CMK (cell line): Measurements from ENCODE around the gene CDH13.

ENCODE experiments used
- DNase-seq: peaks from one replicate; pipeline ENCODE4 v3.0.0-alpha.2; 2010; ENCODE audit warnings: low read depth

The CDH13 gene

DNA sequence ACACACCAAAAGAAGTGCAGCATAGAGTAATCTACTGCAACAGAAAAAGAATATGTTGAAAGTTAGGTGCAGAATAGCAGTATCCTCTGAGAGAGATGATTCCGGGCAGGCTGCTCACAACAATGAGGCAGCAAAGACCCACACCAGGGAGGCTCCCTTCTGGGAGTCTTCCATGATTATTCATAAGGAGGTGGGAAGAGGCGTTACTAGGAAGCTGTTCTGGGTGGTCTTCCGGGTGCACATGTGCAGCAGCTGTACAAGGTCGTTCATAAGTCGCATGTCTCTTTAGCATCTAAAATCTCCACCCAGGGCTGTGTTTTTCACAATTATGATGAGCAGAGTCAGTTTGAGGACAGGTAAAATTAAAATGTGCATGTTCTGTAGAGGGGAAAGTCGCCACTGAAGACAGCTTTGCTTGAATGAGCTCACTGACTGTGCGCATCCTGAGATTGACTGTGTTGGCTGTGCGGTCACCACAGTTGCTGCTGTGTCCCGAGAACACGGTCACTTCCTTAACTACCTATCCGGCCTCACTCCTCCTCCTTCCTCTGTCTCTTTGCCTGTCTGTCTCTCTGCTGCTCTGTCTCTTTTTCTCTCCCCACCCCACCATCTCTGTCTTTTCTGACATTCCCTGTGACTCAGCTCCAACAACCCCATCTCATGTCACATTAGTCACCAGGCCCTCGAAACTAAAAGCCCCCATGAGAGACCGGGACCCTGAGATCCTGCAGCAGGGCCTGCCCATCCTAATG lies 1055.5 kb downstream of the CDH13 start:
- DNase-seq = no peak

DNA sequence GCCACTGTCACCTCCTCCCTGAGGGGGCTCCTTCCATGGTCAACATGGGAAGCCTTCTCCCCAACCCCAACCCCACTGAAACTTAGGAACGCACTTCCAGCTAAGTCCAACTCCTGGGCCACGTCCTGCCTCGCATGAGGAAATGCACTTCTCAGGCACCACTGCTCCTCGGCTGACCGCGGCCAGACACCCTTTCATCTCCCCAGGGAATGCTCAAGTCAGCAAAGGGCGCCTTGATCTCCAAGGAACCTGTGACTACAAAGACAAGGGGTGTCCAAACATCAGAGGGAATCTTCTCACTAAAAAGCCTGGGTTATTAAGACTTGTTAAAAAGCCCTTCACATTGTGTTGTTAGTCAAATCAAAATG lies 1056.1 kb downstream of the CDH13 start:
- DNase-seq = no peak

DNA sequence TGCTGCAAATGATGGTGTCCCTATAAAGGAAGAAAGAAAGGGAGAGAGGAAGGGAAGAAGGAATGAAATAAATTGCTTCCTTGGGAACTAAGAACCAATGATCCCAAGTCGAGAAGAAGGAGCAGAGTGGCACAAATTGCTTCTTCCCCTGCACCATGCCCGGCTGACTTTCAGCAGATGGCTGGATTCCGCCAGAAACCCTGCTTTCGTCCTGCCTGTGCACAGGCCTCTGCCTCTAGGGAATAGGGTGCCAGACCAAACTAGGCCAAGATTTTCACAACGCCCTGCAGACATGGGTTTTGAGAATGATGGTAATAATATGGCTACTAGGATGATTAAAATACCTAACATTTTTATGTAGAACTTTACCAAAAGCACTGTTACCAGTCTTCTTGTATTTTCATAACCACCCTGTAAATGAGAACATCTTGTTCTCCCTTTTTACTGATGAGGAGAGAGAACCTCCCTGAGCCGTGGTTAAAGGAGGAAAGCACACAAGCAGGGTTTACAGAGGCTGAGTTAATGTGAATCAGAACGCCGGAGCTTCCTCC lies 1058.9 kb downstream of the CDH13 start:
- no peak for DNase-seq

DNA sequence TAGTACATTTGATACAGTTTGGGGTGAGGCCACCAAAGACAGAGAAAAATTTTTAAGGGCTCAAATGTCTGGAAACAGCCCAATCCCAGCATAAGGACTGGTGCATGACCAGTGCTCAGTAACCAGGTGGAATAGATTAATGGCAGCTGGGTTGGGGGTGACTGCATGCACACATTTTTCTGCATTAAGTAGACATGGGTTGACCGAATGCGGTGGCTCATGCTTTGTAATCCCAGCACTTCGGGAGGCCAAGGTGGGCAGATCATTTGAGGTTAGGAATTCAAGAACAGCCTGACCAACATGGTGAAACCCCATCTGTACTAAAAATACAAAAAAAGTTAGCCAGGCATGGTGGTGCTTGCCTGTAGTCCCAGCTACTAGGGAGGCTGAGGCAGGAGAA lies 1060.0 kb downstream of the CDH13 start:
- no peak for DNase-seq

DNA sequence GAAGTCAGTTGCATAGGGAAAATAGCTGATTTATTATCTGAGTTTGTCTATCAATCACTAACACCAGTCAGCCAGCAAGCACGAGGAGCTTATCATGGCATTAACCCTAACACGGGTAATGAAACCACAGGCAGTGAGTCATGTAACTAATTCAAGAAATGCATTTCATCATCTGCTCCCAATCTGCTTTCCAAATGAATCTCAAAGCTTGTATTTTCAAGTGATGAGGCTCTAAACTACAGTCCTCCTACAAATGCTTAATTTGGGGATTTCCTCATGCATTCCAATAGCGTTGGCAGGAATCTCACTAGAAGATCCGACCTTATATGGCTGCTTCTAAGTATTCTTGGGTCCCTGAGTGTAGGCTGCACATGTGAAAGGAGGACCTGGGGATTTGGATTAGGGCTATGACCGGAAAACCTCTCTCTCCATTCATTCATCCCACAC lies 1062.6 kb downstream of the CDH13 start:
- DNase-seq = no peak

DNA sequence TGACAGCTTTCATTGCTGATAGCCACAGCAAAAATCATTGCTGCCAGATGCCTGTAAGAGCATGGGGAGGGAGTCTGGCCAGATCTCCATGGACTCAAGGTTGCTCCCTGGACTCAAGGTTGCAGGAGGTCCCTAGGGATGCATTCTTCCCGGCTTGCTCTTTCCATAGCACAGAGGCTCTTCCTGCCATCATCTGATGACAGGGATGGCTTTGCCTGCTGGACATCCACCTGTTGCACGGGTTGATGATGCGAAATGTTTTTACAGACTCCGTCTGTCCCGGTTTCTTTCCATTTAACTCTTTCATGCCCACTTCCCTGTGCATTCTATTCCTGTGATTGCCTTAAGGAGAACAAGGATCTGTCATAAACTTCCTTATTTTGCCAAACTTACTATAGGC lies 1065.5 kb downstream of the CDH13 start:
- DNase-seq = no peak

DNA sequence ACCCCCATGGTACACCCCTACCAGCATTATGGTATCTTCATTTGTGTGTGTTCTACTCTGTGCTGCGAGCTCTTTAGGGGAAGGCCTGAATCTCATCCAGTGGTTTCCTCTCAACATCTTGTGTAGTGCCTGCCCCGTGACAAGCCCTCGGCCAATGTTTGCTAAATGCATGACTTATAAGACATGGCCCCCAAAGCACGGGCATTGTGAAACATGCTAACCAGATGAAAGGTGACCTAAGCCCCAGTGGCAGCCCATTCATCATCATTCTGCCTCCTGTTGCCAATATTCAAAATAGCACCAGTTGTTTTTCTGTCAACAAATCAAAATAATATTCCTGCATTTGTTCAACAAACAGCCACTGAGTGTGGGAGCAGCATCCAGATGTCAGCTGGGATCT lies 1072.2 kb downstream of the CDH13 start:
- DNase-seq = no peak

DNA sequence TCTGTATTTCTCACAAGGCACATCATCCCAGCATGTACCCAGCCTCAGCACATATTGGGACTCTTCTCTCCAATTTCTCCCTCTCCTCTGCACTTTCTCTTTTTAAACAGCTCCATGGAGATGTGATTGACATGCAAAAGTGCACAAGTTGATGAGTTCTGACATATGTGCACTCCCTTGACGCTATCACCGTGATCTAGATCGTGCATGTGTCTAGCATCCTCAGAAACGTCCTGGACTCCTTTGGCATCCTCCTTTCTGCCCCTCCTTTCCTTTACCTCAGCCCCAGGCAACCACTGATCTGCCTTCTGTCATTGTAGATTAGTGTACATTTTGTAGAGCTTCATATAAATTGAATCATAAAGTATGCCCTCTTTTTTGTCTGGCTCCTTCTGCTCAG lies 1073.0 kb downstream of the CDH13 start:
- DNase-seq = no peak

DNA sequence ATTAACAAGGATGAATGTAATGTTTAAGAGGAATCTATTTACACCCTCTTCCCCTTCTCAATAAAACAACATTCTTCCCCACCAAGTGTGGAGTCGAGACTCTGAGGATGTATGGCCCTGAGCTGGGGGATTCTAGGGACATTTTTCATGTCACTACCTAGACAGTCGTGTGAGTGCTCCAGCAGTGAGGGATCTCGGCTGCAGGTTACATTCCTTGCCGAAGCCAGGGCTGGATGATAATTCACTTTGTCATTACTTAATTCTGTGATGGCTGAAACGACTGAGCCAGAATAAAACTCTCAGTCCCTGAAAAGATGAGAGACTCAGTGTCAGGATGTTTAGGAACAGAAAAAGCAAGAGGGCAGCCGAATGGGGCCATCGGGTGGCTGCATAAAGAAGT lies 1074.1 kb downstream of the CDH13 start:
- no peak for DNase-seq

DNA sequence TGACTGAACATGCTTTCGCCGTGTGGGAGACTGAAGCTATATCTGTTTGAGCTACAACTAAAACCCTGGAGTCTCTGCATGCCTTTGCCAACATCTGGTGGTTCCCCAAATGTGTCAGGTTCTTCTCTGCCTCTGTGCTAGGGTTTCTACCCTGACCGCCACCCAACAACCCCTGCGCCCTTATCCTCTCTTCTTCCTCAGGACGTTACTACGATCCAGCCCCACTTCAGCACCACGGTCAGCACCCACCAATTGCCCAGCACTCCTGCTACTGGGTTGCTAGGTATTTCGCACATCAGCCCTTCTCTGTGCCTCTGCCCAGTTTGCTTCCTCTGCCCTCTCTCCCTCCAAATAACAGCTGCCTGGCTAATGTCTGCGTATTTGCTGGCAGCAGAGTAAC lies 1074.7 kb downstream of the CDH13 start:
- DNase-seq = peak; percentile 17

DNA sequence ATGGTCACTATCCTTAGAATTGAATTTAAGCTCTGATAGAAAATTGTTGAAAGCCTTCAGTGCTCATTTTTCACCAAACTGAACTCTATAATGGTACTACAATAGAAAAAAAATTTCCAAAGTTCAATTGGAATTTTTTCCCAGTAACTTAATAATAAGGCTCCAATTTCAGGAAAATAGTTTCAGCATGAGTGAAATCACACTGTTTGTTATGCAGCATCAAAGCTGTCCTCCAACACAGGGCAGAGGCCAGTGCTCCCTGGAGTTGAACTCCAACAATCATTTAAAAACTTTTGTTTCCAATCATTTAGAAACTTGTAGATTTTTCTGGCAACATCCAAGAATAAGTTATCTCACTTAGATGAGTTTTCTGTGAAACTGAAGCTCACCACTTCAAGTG lies 1077.9 kb downstream of the CDH13 start:
- no peak for DNase-seq

DNA sequence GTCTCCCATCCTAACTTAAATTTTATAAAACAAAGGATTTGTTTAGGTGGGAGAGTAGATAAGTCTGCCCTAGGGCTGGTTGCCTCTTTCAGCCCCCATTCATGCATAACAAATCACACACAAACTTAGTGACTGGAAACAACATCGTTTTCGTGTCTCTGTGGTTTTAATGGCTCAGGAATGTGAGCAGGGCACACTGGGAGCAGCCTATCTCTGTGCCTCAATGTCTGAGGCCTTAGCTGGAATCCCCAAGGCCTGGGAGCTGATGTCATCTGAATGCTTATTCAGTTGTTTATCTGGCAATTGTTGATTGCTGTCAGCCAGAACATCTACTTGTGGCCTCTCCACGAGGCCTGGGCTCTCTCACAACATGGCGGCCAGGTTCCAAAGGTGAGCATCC lies 1079.1 kb downstream of the CDH13 start:
- no peak for DNase-seq

DNA sequence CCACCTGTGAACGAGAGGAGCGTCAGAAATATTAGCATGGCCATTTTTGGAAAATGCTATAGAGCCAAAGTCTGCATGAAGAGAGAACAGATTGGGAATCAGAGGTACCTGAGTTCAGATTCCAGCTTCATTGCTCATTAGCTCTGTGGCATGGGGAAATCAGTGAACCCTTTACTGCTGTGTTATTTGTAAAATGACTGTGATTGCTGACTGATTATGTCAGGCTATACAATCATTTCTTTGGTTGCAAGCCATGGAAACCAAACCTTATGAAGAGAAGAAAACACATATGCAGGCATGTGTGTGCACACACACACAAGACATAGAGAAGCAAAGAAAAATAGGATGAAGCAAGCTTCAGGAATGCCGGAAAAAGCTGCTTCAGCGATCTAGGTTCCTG lies 1079.6 kb downstream of the CDH13 start:
- DNase-seq = no peak

DNA sequence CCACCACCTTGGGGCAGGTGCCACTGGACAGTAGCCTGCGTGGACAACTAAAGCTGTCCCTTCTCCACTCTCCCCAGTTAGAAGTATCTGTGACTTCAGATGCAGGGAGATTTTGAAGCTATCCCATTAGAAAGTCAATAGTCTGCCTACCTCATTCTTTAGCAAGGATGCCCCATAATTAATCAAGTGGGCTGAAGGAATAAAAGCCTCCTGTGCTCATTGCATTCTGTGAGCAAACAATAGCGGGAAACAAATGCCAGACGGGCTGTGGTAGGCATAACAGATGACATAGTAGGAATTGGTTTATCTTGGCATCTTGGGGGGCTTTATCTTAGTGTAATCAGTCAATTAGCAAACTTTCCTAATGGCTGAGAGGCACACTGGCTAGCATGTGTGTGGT lies 1084.3 kb downstream of the CDH13 start:
- no peak for DNase-seq

DNA sequence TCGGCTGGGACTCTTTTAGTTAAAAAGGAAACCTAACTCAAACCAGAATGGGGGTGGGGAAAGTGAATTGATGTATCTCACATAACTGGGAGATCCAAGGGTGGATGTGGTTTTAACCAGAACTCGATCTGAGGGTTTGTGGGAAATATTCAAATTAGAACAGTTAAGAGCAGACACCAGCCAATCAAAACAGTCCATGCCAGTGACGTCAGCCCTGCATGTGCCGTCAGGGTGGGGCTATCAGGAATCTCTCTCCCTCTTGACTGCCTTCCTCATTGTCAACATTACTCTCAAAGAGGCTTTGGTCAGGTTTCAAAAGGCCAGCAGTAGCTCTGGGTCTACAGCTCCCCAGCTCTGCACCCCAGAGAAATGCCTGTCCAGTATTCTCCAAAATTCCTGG lies 1086.8 kb downstream of the CDH13 start:
- DNase-seq = peak; percentile 62

DNA sequence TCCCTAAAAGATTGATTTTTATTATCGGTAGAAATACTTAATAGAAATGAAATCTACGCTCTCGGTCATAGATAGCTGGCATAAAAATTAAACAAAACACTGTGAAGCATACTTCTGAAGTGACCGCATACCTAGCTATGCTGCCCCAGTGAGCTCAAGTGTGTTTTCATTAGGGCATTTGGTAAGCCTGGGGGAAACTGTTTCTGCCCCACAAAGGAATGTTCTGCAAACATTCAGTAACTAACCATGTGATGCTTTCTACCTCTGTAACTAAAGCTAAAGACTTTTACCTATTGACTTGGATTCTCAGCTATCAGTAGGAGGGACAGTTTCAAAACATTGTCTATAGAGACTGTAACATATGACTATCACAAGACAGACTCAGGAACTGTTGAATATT lies 1087.5 kb downstream of the CDH13 start:
- no peak for DNase-seq

DNA sequence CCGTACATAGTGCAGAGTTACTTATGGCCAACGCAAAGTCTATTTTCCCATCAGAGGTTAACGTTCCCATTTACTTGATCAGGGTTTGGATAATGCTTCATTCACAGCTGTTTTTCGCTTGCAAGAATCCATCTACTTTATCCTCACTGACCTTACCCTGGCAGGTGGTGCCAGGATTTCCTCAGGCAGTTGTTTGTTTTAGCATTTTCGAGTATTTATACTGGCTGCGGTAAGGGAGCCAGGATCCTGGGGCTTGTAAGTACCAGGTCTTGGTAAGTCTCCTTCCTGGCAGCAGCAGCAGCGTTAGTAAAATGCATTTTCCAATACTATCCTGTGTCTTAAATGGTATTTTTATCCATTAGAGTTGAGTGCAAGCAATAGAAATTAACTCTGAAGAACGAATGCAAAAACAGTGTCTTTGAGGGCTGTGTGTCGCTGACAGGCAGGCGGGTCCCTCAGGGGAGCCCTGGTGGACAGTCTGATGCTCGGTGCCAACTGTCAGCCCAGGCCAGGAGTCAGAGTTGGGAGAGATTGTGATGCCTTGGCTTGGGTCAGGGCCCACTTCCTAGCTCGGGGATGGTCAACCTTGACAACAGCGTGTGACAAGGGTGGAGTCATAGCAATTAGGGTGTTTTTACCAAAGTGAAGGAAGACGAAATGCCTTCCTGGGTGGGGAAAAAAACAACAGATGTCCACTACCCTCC lies 1088.6 kb downstream of the CDH13 start:
- DNase-seq = no peak

DNA sequence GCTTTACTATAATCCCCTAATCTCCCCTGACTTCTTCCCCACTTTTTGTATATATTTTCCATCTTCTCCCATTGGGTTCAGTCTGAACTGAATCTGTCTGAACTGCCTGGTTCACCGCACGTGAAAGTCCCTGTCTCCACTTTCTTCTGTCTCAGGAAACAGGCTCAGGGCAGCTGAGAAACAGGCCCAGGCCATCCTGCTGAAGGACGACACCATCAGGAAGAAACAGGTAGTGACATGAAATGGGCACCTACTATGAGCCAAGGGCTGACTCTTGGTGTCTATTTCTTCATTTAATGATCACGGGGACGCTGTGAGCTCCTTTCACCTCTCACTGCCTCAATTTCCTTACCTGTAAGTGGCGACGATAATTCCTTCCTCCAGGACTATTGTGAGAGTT lies 1090.5 kb downstream of the CDH13 start:
- DNase-seq = no peak

DNA sequence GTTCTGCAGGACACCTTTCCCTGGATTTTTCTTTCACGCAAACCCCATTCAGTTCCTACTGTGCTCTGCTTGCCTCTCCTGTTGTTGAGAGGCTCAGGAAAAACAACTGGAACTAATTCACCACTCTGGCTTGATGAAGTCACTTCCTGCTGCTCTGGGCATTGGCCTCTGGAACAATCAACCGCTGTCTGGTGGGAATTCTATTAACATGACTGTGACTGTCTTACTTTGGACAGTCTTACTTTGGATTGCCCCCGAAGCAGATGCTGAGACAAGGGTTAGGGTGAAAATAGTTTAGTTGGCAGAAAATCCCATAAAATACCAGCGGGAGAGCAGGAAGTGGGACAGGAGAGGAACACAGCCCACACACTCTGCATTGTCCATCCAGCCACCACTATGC lies 1091.0 kb downstream of the CDH13 start:
- no peak for DNase-seq

DNA sequence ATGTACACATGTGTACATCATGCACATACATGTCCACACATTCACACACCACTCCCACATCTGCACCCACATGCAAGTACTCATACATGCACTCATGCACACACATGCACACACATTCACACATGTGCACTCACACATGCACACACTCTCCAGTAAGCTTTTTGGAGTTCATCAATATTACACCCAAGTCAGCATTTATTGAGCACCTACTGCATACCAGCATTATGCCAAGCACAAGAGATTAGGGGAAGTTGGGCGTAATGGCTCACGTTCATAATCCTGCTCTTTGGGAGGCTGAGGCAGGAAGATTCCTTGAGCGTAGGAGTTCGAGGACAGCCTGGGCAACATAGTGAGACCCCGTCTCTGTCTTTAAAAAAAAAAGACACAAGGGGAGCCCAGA lies 1093.4 kb downstream of the CDH13 start:
- no peak for DNase-seq

DNA sequence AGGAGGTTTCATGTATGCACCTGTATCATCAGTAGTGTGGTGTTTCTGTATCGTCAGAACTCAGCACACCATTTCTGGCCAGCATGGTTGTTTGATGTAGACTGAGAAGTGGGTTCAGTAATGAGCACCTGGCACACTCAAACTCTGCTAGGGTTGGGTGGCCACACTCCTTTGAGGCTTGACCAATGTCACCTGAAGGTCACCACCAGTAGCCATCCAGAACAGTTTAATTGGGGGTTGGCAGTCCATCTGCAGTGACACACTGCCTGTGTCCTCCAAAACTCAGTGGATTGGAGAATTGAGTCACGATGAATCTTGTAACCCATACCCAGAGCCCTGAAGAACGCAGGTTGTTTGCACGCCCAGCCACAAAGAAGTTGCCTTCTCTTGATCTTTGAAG lies 1094.2 kb downstream of the CDH13 start:
- DNase-seq = no peak

DNA sequence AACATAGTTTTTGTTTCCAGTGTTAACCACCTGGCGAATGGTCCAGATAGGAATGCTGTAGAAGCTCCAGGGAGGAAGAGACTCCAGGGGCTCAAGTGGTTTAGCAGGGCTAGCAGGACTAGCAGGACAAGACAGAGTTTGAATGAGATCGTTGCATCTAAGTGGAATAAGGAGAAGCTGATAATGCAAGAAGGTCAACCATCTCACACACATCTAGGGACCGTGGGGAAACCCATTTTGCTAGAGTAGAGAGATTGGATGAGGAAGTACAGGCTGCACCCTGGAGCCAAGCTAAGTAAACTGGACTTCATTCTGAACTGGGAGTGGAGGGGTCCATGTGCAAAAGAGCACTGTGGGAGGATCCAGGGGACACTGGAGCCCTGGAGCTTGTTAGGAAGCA lies 1094.9 kb downstream of the CDH13 start:
- DNase-seq = no peak

DNA sequence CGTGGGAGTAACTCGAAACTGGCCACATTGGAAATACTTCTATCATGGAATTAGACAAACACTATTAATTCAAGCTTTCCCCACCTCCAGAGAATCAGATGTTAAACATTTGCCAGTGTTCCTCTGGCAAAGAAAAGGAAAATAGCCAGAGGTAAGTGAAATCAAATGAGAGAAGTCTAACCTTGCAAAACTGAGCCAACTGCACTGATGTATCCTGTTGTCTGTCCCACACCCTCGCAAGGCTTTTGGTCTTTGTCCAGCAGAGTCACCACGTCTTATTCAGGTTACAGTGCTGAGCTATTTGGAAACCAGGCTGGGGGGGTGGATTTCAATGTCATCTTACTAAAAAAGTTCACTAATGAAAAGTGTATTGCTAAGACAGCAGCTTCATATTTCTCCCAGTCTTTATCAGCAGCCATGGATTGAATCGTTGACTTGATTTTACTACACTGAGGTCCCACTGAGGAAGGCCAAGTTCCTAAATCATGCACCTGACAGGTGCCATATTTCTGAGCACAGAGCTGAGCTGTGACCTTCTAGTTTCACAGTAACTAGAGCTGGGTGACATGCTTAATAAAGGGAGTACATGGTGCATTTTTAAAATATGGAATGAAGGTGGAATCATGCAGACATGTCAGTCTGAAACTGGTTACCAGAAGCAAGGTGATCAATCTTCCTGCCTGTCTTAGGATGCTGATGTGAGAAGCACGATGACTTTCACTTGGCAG lies 1095.9 kb downstream of the CDH13 start:
- no peak for DNase-seq
